CD14-positive monocyte (primary cell): ENCODE data around the gene SLC9A4. TPM values are rescaled to one million over a fixed set of nuclear protein-coding genes. Genes with fewer than 3 reads are reported as not detected.

Source experiments
- DNase-seq, 3 donors: peaks; one replicate each; pipeline ENCODE4 v3.0.0-alpha.2; 2011 to 2022
- H2AFZ ChIP-seq: 2 replicates; pipeline ENCODE4 v1.6.0; 2012; ENCODE audit warnings: mild to moderate bottlenecking, low read depth, low read length, inconsistent platforms; ENCODE audit not compliant: insufficient read depth, poor library complexity, severe bottlenecking
- H3K27ac ChIP-seq, 2 donors: 1 replicate in 1 of 2; 2 replicates in 1 of 2; pipeline ENCODE4 v1.5.1; 2012 to 2013; ENCODE audit warnings: low read length in 2 of 2, control low read depth in 1 of 2, inconsistent platforms in 1 of 2, low read depth in 1 of 2, mild to moderate bottlenecking in 1 of 2
- H3K27me3 ChIP-seq, 2 donors: one replicate each; pipeline versions ENCODE4 v1.6.0 to v1.6.1; 2011 to 2013; ENCODE audit warnings: low read length in 2 of 2; ENCODE audit not compliant: control insufficient read depth in 2 of 2, insufficient read depth in 2 of 2
- H3K36me3 ChIP-seq, 2 donors: replicated peaks in 1 of 2; 1 replicate in 1 of 2; 2 replicates in 1 of 2; pipeline versions ENCODE4 v1.5.1 to v1.6.1; 2012 to 2013; ENCODE audit warnings: low read length in 2 of 2, control low read depth in 1 of 2, inconsistent platforms in 1 of 2, mild to moderate bottlenecking in 1 of 2; ENCODE audit not compliant: insufficient read depth in 2 of 2, control insufficient read depth in 1 of 2
- H3K4me1 ChIP-seq, 2 donors: 1 replicate in 1 of 2; 2 replicates in 1 of 2; pipeline versions ENCODE4 v1.5.1 to v1.6.1; 2012 to 2013; ENCODE audit warnings: low read length in 2 of 2, control low read depth in 1 of 2, inconsistent platforms in 1 of 2, mild to moderate bottlenecking in 1 of 2, moderate library complexity in 1 of 2; ENCODE audit not compliant: insufficient read depth in 2 of 2, control insufficient read depth in 1 of 2
- H3K4me2 ChIP-seq: replicated peaks from 2 replicates; pipeline ENCODE3; 2012; ENCODE audit warnings: low read length, moderate library complexity, mild to moderate bottlenecking; ENCODE audit not compliant: poor library complexity, severe bottlenecking; ENCODE audit errors: extremely low read depth
- H3K4me3 ChIP-seq, 3 experiments: fragments of 200-600 bp in 1 of 3; sonication (generic) in 1 of 3; replicated peaks in 1 of 3; 1 replicate in 2 of 3; 2 replicates in 1 of 3; pipeline ENCODE4 v1.5.1; 2011 to 2013; ENCODE audit warnings: low read length in 3 of 3, mild to moderate bottlenecking in 3 of 3, control low read depth in 2 of 3, low read depth in 2 of 3, inconsistent platforms in 1 of 3, moderate library complexity in 1 of 3
- H3K79me2 ChIP-seq: 2 replicates; pipeline ENCODE4 v1.6.0; 2012; ENCODE audit warnings: mild to moderate bottlenecking, control low read depth, inconsistent platforms, low read length, moderate library complexity; ENCODE audit not compliant: insufficient read depth
- H3K9ac ChIP-seq: 2 replicates; pipeline ENCODE4 v1.6.0; 2017; ENCODE audit warnings: low read length, mild to moderate bottlenecking; ENCODE audit not compliant: insufficient read depth, poor library complexity, severe bottlenecking
- H3K9me3 ChIP-seq, 2 donors: replicated peaks in 1 of 2; 1 replicate in 1 of 2; 2 replicates in 1 of 2; pipeline versions ENCODE4 v1.5.1 to v1.6.1; 2012 to 2013; ENCODE audit warnings: low read length in 2 of 2, control low read depth in 1 of 2; ENCODE audit not compliant: control insufficient read depth in 1 of 2, insufficient read depth in 1 of 2
- H4K20me1 ChIP-seq: 2 replicates; pipeline ENCODE4 v1.6.0; 2012; ENCODE audit warnings: mild to moderate bottlenecking, low read length, control low read depth, moderate library complexity; ENCODE audit not compliant: insufficient read depth
- H3K27ac Mint-ChIP-seq, 7 donors: one replicate each; pipeline ENCODE4 v1.8.0; 2020; ENCODE audit warnings: mild to moderate bottlenecking in 7 of 7, mixed read lengths in 7 of 7, moderate library complexity in 6 of 7, inconsistent platforms in 2 of 7
- H3K27me3 Mint-ChIP-seq, 3 donors: one replicate each; pipeline ENCODE4 v1.8.0; 2021 to 2022; ENCODE audit warnings: low read depth in 3 of 3, mild to moderate bottlenecking in 3 of 3, mixed read lengths in 3 of 3, moderate library complexity in 3 of 3, inconsistent platforms in 1 of 3
- H3K36me3 Mint-ChIP-seq, 2 donors: one replicate each; pipeline ENCODE4 v1.8.0; 2020; ENCODE audit warnings: mixed read lengths in 2 of 2, inconsistent platforms in 1 of 2, mild to moderate bottlenecking in 1 of 2
- H3K4me1 Mint-ChIP-seq: one replicate; pipeline ENCODE4 v1.8.0; 2020; ENCODE audit warnings: mild to moderate bottlenecking, mixed read lengths
- H3K4me3 Mint-ChIP-seq, 2 donors: one replicate each; pipeline ENCODE4 v1.8.0; 2020; ENCODE audit warnings: mild to moderate bottlenecking in 2 of 2, mixed read lengths in 2 of 2, moderate library complexity in 1 of 2
- H3K9me3 Mint-ChIP-seq, 7 donors: one replicate each; pipeline ENCODE4 v1.8.0; 2020 to 2022; ENCODE audit warnings: mixed read lengths in 7 of 7, mild to moderate bottlenecking in 6 of 7, moderate library complexity in 6 of 7, inconsistent platforms in 2 of 7
- CTCF ChIP-seq: fragments of 200-600 bp; IDR thresholded peaks from one replicate; pipeline ENCODE4 v1.8.0; 2022; ENCODE audit warnings: antibody characterized with exemption, mild to moderate bottlenecking
- WGBS: methylation state at CpG from one replicate; pipeline ENCODE4 v1.1.5; 2013; ENCODE audit warnings: missing lambda C conversion rate; ENCODE audit not compliant: insufficient coverage; 5-methylcytosine and 5-hydroxymethylcytosine counted together
- intact Hi-C, 2 donors: fragments of 100-400 bp; cut with micrococcal nuclease; formaldehyde crosslinking; loops; one replicate each; pipeline versions ENCODE4 v1.15.0 to v1.15.1; 2023
- polyA plus RNA-seq, 3 donors: library from polyadenylated mRNA; depleted of rRNA in 1 of 3; unstranded in 2 of 3; stranded (reverse) in 1 of 3; fragments of 300-500 nt in 2 of 3; fragments of >200 nt in 1 of 3; fragmentation: Illumina TruSeq in 2 of 3; gene quantifications; 1 replicate in 2 of 3; 2 replicates in 1 of 3; pipeline ENCODE4 v1.2.3, GENCODE V29; 2012 to 2021

Gene SLC9A4
- polyA plus RNA-seq, 3 donors, result not detected

DNA sequence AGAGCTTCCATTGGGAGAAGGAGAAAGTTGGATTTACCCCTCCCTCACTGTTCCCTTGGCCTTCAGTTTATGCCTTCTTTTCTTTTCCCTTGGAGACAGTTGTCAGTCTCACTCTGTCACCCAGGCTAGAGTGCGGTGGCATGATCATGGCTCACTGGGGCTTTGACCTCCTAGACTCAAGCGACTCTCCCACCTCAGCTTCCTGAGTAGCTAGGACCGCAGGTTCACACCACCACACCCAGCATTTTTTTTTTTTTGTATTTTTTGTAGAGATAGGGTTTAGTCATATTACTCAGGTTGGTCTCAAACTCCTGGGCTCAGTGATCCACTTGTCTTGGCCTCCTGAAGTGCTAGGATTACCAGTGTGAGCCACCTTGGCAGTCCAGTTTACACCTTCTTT lies 49.9 kb downstream of the SLC9A4 start:
- Histone ChIP-seq H3K36me3 (no peaks in the 10 kb centered on the region), H3K9me3 (no peaks in the 10 kb centered on the region), H3K4me2 (no peak overlapping the region), H3K27me3 (no peaks in the 10 kb centered on the region), H3K27ac (no peak overlapping the region), H4K20me1 (no peaks in the 10 kb centered on the region), H3K79me2 (no peaks in the 10 kb centered on the region), H2AFZ (no peak overlapping the region), H3K4me3 (no peak overlapping the region), H3K9ac (no peak overlapping the region), H3K4me1 (no peaks in the 10 kb centered on the region)
- TF ChIP-seq CTCF, result no peak
- Mint-ChIP-seq H3K27ac (no peak overlapping the region), H3K36me3 (no peaks in the 10 kb centered on the region), H3K4me3 (no peak overlapping the region), H3K9me3 (peaks cover 0 to 2% (median 0%) of the 10 kb centered on the region in 7 donors), H3K27me3 (peaks cover 2 to 9% (median 4%) of the 10 kb centered on the region in 3 donors), H3K4me1 (no peaks in the 10 kb centered on the region)
- WGBS, result no CpG with 5 or more reads among the region's 3 CpGs
- intact Hi-C loops, result loop anchor here (5.0 kb wide), 1 partner anchor 94 kb away; the partner anchor contains the start of gene SLC9A2 (in 2 of the 2)
- no peak for DNase-seq

- Mint-ChIP-seq H3K4me3 (no peak overlapping the region), H3K9me3 (peaks cover 0 to 2% (median 0%) of the 10 kb centered on the region in 7 donors), H3K36me3 (no peaks in the 10 kb centered on the region), H3K27ac (no peak overlapping the region), H3K27me3 (peaks cover 2 to 9% (median 4%) of the 10 kb centered on the region in 3 donors), H3K4me1 (no peaks in the 10 kb centered on the region)
- H4K20me1 ChIP-seq, result no peaks in the 10 kb centered on the region
- H3K27me3 ChIP-seq, result no peaks in the 10 kb centered on the region
- H3K79me2 ChIP-seq, result no peaks in the 10 kb centered on the region
- H3K4me3 ChIP-seq, result no peak overlapping the region
- H3K9me3 ChIP-seq, result no peaks in the 10 kb centered on the region
- H2AFZ ChIP-seq, result no peak overlapping the region
- no peak for TF ChIP-seq CTCF
- H3K27ac ChIP-seq, result no peak overlapping the region
- H3K4me1 ChIP-seq, result no peaks in the 10 kb centered on the region
- WGBS, result 96% methylated on average over 2 of the region's 3 CpGs
- DNase-seq, result no peak
- no peak overlapping the region for H3K9ac ChIP-seq
- no peak overlapping the region for H3K4me2 ChIP-seq
- no peaks in the 10 kb centered on the region for H3K36me3 ChIP-seq
- intact Hi-C loops, result loop anchor here (5.0 kb wide), 1 partner anchor 94 kb away; the partner anchor contains the start of gene SLC9A2 (in 2 of the 2)
Observed at GRCh38 chr2:102523651-102524050, 50.6 kb downstream of the SLC9A4 start.
